Activated T-cell treated with anti-CD3 and anti-CD28 coated beads for 24 hours (primary cell): Measurements from ENCODE around the gene PFKFB2.
"Not testable (repeated sequence)": the region's sequence is repeated elsewhere in the genome, so short reads cannot be mapped to it uniquely, and the experiment has no call there.

Experiments used
- DNase-seq: peaks from one replicate; pipeline ENCODE4 v3.0.0-alpha.2; 2020; ENCODE audit warnings: low read depth

PFKFB2 gene

DNA sequence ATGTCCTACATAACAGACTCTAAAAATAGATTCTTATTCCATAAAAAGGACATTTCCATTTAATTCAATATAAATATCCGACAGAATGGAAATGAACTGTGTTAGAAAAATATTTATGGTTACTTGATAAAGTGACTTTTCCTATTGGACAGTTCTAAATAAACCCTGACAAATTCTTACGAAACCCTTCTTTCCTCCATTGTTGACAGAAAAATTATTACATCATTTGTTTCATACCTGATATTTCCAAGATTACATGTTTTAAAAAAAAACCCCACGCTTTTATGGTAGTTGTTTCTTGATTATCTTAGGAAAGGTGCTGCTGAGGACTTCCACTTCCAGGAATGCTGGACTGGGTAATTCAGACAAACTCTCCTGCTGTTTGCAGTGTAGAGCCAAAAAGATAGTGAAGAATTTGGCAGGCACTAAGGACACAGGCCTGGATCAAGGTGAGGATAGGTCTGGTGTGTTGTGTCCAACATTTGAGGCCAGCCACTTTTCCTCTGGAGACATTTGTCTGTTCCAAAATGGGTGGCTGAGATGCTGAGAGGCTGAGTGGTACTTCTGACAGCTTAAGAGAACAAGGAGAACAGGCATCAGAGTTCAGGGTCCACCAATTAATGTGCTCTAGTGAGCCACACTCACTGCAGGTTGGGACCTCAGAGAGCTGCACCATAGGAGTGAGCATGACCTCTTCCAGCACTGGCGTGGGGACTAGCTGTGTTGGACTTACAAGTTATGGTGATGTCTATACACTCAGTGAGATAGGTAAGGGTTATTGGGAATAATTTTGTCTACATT, 13.5 kb upstream of the PFKFB2 start:
- DNase-seq: no peak

DNA sequence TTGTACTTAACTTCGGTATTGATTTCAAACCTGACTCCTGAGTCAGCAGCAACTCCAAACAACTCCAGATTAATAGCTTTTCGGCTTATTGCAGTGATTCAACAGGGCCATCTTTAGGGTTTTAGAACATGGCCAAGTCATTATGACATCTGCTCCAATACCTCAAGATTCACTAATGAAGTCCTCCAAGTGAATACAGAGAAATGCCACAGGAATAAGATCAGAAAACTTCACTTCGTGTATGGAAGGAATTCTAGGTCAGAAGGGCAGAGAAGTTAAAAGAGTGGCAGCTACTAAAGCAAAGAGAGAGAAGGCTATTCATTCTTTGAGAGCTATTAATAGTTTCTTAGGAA, 12.9 kb upstream of the PFKFB2 start:
- DNase-seq: no peak

DNA sequence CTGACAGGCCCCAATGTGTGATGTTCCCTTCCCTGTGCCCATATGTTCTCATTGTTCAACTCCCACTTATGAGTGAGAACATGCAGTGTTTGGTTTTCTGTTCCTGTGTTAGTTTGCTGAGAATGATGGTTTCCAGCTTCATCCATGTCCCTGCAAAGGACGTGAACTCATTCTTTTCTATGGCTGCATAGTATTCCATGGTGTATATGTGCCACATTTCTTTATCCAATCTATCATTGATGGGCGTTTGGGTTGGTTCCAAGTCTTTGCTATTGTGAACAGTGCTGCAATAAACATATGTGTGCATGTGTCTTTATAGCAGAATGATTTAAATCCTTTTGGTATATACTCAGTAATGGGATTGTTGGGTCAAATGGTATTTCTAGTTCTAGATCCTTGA, 11.7 kb upstream of the PFKFB2 start:
- DNase-seq: not testable (repeated sequence)

DNA sequence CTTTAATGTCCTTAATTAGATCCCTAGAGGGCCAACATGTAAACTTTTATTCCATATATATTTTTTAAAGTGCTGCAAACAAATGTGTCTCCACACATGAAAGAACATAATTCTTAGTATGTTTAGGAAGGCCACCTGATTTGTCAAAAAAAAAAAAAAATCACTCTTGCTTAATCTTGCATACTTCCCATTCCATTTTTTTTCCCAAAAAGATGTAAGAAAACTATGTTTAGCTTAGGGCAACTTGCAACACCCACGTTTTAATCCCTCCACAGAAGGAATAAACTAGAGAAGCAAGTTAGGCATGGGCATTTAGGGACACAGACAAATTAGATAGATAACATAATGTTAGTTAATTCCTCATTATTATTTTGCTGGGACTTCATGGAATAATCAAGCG, 7.6 kb upstream of the PFKFB2 start:
- no peak for DNase-seq

DNA sequence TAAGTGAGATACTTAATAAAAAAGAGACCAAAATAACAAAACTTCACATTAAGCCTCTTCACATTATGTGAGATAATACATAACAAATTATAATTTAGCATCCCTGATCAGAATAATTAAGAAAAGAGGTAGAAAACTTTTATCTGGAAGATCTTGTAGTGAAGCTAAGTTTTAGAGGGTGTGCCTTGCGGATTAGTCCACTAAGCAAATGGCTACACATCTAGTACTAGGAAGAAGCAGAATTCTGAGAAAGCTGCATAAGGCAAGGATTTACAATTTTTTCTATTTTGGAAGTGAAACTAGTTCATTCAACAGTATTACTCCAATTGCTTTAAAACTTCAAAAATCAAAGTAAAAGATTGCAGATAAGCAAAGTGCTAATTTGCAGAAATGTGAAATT, 5.6 kb upstream of the PFKFB2 start:
- no peak for DNase-seq

DNA sequence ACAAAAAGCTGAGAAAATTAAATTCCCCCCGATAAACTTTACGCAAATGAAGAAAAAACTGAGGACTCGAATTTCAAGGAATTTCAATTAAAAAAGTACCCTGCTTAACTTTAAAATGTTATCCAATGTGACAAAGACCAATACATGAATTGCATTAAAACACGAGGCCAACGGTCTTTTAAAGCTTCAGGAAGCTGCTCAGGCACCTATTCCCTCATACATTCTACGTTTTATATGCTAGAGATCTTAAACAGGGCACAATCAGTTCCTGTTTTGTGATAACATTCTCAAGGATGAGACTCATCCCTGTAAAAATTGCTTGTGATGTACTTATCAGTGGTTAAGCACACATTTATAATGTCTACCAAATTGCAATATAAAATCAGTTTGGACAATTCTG, 5.0 kb upstream of the PFKFB2 start:
- DNase-seq: no peak

DNA sequence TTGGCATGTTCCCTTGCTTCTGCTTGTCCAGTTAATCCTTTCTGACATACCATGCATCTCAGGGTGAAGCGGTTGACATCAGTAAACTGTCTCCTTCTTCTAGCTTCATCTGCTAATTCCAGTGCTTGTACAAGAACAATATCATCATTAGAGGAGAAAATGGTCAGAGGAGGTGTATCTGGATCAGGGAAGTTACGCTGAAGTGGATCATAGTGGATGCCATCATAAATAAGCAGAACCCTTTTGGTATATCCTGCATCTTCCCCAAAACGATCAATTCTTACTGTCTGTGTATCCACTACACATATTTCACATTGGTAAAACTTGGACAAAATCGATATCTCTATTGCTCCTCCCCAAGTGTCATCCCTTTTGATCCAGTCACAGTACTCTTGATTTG, 4.0 kb upstream of the PFKFB2 start:
- DNase-seq: no peak

DNA sequence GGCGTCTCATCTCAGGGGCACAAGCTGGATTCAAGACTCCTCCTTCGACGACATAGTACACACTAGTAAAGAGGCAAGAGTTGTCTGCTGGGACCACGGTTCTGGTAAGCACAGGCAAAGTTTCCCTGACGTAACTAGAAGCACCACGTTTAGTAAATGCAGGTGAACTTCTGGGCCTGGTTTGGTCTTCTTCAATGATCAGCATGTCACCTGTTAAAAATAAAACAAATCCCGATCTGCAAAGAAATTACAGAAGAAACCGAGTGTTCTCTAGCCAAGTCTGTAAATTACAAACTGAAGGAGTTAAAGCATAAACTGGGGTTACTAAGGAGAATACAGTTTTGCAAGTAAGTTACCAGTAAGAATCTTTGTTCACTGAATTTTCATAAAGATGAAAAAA, 3.6 kb upstream of the PFKFB2 start:
- no peak for DNase-seq

DNA sequence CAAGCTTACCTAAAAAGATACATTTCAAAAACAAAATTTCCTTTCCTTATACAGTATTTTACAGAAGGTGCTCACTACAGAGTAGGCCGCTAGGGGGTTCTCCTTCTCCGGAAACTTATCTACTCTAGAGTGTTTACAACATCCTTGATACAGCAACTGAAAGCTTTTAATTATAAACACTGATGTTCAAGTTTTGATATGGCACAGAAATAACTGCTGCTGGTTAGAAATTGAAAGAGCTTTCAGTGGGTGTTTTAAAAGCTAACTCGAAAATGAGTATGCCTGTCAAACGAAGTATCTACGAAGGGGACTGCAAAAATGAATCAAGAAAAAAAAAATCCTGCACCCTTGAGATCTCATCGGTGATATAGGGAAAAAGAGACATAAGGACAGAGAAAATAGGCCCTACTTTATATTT, 3.1 kb upstream of the PFKFB2 start:
- DNase-seq: peak; percentile 32

DNA sequence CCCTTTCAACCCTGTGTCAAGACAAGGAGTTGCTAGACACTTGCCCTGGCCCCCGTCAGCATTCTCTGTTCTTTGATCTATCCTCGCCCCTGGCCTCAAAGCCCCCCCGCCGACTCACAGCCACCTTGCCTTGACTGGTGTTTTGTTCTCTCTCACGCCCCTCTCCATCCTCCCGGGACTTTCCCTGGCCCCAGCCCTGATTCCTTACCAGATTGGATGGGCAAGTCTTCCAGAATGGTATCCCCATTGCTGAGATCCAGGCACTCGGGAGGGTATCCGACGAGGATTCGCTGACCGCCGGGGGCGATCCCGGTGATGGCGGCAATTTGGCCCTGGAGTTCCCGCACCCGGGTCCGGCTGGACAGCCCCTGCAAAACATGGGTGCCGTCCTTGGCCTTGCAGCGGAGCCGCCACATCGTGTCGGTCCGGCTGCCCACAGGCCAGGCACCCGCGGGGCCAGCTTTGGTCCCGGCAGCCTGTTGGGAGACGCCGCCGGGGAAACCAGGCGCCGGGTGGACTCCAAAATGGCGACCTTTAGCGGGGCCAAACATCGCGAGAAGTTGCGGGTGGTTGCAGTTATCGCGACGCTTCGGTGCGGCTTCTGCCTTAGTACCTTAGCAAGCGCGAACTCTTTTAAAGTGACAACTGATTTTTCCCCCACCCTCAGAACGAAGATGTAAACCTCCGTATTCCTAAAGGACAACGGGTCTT, 2.4 kb upstream of the PFKFB2 start:
- peak; percentile 84 for DNase-seq

DNA sequence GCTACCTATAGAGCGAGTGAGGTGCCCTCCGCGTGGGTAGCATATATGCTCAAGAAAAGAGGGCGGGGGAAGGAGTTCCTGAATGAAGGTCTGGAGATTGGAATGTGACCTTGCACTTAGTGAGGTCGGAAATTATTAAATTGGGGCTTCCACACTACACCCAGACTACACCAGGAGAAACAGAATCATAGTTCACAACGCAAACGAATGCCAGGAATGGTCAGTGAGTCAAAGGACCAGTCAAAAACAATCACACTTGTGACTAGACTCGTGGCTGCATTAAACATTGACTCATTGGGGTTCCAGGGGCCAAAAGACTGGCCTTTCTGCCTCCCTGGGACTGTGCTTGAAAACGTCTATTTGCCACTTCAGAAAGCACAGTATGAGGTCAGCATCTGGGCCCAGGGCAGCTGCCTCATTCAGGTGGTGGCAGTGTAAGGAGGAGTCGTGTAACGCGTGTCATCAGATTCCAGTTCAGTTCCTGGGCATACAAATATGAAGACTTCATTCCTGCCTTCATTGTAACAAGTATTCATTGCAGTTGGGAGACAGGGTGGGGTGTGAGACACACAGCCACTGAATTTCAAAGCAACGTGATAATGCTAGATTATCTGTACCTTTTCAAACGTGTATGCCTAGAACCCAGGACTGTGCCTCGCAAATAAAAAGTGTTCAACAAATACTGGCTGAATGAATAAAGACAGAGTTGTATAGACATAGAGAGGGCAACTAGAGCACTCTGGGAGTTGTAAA, 1.7 kb upstream of the PFKFB2 start, which contains the start of gene YOD1:
Gene YOD1 (minus strand): TSS at position 18 of the 753 bp plus-strand sequence. CDS start 178 bp downstream, outside the sequence.
- DNase-seq: no peak

DNA sequence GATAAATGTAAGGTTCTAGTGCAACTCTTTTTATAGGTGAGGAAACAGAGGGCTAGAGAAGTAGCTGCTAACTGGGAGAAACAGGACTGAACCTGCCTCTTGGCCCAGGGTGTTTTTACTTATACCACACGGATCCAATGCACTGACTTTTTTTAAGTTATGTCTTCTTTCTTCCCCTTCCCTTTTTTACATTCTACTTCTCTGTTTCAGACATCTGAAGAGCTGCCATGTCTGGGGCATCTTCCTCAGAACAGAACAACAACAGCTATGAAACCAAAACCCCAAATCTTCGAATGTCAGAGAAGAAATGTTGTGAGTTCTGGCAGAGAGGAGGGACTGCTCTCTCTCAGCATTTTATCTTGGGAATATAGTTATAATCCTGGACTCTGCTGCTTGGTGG, 1.4 kb downstream of the PFKFB2 start:
- no peak for DNase-seq

DNA sequence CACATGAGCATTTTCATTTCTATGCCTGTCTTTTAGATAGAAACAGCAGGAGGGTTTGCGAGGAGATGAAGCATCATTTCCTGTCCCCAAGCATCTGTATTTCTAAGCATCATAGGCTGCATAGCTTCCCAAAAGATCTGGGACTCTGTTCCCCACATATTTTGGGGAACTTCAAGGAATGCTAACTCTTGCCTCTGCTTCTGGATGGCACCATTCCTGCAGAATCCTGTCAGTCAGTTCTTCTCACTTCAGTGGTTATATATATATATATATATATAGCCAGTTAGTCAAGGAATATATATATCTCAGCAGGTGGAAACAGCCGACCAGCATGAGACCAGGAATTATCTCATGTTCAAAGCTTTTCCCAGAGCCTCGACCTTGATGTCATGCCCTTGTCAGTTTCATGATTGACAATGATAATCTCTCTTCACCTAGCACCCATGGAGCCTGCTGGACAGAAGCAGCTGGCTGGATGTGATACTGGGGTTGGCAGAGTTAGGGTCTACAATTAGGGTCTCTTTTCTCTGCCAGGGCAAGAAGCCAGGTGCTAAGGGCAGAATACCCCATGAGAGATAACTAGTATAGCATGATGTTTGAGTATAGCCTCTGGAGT, 2.4 kb downstream of the PFKFB2 start:
- DNase-seq: no peak

DNA sequence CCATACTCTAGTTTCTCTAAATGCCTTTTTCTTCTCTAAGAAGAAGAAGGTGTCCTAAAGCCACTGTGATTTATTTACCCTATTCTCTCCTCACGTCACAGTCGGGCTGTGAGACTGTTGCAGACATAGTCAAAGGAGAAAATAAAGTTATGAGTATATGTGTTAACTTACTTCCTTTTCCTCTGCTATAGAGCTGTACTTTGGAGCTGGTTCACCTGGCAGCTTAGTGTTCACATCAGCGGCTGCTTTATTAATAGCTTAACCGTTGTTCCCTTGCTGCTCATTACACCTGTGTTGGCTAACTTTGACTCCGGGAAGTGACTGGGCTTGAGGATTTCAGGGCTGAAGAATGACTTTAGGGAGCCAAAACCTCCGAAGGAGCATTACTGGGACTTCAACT, 3.6 kb downstream of the PFKFB2 start:
- DNase-seq: no peak

DNA sequence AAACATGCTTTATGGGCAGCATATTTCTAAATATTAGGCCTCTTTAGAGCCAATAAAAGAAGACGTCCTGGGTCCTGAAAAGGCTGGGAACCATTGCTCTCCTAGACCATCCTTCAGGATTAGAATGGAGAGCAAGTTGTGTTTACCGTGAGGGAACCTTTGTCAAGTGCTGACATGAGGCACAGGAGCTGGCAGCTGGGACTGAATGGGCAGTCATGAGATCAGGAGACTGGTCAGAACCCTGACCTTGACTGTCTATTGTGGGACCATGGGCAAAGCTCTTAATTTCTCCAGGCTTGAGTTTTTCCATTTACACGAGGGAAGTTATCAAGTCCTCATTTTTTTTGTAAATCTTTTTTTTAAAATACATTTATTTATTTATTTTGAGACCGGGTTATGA, 5.2 kb downstream of the PFKFB2 start:
- DNase-seq: no peak

DNA sequence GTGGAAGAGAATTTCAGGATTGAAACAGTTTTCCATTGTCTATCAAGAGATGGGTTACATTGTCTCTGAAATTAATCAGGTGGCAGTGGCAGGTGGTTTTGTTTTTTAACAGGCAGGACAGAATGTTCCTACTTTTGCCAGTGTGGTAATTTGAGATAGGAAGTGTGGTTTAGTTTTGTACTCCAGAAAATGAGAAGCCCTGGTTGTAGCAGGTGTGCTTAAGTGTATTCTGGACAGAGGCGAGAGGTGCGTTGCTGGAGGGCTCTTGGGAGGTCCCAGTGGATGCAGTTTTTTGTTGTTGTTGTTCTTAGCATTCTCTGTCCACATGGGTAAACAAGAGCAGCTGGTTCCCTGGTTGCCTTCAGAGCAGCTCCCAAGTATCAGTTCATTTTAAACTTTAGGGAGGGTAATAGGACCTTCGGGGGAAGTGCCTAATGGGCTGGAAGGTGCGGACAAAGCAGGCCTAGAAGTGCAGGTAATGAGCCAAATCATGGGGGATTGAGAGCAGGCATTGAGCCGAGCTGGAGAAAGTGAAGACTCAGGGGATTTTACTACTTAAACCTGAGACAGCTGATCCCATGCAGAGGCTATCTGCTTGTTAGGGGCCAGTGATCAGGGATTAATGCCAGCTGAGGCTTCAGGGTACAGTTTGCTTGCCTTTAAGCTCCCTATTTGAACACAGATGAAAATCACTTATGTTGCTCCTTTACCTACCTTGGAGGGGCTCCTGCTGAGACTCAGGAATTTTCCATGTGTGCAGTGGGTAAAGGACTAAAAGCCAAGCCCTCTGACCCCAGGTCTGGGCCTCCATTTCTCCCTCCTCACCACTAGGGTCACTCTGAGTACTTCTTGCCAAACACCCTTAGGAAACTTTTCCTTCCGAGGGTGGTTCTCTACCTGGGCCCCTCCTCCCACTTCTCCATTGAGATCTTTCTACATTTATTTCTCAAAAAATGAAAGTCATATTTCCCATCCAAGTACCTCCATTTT, 6.1 kb downstream of the PFKFB2 start:
- no peak for DNase-seq

DNA sequence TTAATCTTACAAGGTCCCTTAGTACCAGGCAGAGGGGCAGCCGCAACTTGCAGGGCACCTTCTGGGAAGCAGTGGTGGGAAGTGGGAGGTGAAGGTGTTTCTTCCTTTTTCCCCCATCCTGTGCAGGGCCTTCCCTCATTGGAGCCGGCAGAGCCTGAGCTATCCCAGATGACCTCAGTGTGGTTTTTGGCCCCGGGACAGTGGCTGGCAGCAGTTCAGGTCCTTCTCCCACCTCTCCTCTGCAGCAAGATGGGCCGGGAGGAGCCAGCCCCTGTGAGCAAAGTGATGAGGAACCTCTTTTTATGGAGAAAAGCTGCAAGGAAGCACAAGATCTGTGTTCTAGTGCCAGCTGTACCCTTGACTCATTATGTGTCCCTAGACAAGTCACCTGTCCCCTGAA, 6.8 kb downstream of the PFKFB2 start:
- DNase-seq: no peak

DNA sequence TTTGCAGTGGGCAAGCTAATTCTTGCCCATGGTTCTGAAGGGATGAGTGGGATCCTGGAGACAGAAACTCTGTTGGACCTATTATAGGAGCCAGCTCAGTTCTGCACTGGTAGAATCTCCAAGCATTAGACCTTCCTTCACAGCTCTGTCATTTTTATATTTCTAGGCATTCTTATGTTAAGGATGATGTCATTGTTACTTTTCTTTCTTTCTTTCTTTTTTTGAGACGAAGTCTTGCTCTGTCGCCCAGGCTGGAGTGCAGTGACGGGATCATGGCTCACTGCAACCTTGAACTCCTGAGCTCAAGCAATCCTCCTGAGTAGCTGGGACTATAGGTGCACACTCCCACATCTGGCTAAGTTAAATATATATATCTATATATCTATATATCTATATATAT, 7.5 kb downstream of the PFKFB2 start:
- no peak for DNase-seq

DNA sequence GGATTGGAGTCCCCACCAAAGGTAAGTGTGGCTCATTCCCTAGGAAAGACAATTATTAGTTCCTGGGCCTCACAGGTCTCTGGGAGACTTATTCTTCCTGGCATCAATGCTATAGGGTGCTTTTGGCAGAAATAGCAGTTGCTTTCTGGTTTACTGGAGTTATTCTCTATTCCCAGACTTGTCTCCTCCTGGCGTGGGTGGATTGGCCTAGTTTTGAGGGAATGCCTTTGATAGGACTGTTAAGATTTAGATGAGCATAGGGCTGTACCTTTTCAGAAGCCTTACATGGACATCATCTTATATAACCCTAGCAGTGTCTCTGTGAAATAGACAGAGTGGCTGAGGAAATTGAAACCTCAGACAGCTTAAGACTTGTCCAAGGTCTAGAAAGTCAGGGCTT, 9.0 kb downstream of the PFKFB2 start:
- no peak for DNase-seq

DNA sequence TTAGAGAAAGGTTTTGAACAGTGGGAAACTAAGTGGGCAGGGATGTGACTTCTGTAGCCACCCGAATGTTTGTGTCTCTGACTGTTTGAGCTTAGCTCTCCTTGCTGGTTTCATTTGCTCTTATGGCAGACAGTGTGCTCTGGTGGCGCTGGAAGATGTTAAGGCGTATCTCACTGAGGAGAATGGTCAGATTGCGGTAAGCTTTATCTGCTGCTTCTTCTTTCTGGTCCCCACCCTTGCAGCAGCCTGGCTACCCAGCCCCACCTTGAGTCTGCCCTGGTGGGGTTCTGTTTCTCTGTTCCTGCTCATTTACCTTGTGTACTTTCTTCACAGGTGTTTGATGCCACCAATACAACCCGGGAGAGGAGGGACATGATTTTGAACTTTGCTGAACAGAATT, 9.9 kb downstream of the PFKFB2 start:
- no peak for DNase-seq

DNA sequence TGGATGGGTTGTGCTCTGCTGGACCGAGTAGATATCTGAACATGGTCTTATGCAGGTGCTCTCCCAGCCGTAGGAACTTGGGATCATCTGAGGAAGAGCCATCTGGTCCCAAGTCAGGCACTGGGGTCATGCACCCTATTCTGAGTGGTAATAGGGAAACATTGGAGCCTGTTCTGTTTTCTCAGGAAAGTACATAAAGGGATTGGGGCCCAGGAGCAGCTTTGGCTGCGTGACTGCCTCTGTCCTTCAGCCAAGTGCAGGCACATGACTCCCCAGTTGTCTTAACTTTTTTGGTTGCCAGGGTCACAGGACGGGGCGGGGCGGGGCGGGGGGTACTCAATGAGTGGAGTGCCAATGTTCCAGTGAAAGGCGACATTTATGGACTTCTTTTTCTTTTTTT, 11.5 kb downstream of the PFKFB2 start:
- DNase-seq: no peak
